Measurements from ENCODE around the gene TFIP11. TPM values are rescaled to one million over a fixed set of nuclear protein-coding genes. Genes with fewer than 3 reads are reported as not detected.
A peak's percentile ranks its signal among the peaks of the same experiment; 100 is the strongest.

The TFIP11 gene
- total and polyA plus RNA-seq, 4 donors = 14.3 to 31.7 (median 24.6) TPM

DNA sequence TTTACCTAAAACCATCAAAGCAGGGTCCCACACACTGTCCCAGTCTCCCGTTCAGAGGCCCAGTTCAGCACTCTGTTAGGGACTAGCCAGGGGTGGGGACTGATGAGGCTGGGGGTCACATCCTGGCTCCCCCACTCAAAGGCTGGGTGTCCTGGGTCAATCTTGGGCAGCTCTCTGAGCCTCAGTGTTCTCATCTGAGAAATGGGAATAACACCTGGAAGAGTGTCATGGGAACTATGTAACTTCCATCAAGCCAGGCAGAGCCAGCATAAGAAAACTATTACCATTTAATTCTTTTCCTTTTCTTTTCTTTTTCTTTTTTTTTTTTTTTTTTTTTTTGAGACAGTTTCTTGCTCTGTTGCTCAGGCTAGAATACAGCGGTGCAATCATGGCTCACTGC lies 39.3 kb upstream of the TFIP11 start:
- no peak overlapping the region for H3K9ac ChIP-seq (ENCODE audit: low read depth in 1 of 2, low read length in 2 of 2)
- H3K36me3 ChIP-seq (ENCODE audit: control insufficient read depth in 4 of 4, insufficient read depth in 3 of 4, low read depth in 1 of 4, low read length in 3 of 4) = peaks cover 0 to 4% (median 0%) of the 10 kb centered on the region in 4 donors
- peaks cover 23 to 83% (median 65%) of the 10 kb centered on the region in 4 donors for H3K4me1 ChIP-seq (ENCODE audit: control insufficient read depth in 4 of 4, insufficient read depth in 4 of 4, low read length in 3 of 4)
- peak overlapping the region; percentile 69 to 80 for H3K27ac ChIP-seq (ENCODE audit: low read depth in 1 of 2, low read length in 2 of 2)
- WGBS = over 99% methylated on average over 2 of the region's 2 CpGs
- DNase-seq (ENCODE audit: low spot score) = no peak
- TF ChIP-seq YY1 (IDR thresholded peaks at IDR 0.05) = no peak
- no peak for TF ChIP-seq HNF4G (IDR thresholded peaks at IDR 0.05)
- no peak for TF ChIP-seq TAF1 (conservative IDR thresholded peaks at IDR 0.05)
- TF ChIP-seq, protein P1, sequence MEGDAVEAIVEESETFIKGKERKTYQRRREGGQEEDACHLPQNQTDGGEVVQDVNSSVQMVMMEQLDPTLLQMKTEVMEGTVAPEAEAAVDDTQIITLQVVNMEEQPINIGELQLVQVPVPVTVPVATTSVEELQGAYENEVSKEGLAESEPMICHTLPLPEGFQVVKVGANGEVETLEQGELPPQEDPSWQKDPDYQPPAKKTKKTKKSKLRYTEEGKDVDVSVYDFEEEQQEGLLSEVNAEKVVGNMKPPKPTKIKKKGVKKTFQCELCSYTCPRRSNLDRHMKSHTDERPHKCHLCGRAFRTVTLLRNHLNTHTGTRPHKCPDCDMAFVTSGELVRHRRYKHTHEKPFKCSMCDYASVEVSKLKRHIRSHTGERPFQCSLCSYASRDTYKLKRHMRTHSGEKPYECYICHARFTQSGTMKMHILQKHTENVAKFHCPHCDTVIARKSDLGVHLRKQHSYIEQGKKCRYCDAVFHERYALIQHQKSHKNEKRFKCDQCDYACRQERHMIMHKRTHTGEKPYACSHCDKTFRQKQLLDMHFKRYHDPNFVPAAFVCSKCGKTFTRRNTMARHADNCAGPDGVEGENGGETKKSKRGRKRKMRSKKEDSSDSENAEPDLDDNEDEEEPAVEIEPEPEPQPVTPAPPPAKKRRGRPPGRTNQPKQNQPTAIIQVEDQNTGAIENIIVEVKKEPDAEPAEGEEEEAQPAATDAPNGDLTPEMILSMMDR (IDR thresholded peaks at IDR 0.05; ENCODE audit: low read depth, low read length, missing input control) = no peak
- no peak for TF ChIP-seq MAX (IDR thresholded peaks at IDR 0.05)
- TF ChIP-seq FOXA1 (IDR thresholded peaks at IDR 0.05) = no peak
- no peaks in the 10 kb centered on the region for H3K9me3 ChIP-seq (ENCODE audit: control insufficient read depth in 4 of 4, low read length in 3 of 4)
- H3K4me3 ChIP-seq (ENCODE audit: low read depth in 1 of 3, low read length in 3 of 3) = no peak overlapping the region
- no peaks in the 10 kb centered on the region for H3K27me3 ChIP-seq (ENCODE audit: control insufficient read depth in 4 of 4, insufficient read depth in 4 of 4, low read length in 3 of 4)

DNA sequence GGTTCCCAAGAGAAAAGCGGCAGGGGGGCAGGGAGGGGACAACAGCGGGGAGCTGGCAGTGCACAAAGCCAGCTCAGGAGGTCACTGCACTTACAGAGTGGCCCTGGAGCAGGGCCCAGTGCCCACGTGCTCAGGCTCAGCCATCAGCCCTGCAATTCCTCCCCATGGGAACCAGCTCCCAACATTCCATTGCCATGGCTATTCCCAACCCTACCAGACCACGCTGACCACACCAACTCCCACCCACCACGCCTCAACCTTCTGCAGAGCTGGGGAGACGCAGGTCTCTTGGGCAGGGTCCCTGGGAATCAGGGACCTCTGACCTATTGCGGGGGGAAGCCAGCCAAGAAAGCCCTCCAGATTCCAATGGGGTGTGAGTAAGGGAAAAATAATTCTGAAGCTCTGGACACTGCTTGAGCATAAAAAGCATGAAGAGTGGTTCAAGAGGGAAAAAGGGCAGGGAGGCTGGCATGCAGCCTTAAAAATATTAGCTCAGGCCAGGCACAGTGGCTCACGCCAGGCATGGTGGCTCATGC lies 38.3 kb upstream of the TFIP11 start:
- H3K36me3 ChIP-seq (ENCODE audit: control insufficient read depth in 4 of 4, insufficient read depth in 3 of 4, low read depth in 1 of 4, low read length in 3 of 4) = peaks cover 0 to 4% (median 0%) of the 10 kb centered on the region in 4 donors
- 30% methylated on average over 8 of the region's 8 CpGs for WGBS
- peak overlapping the region; percentile 69 to 80 for H3K27ac ChIP-seq (ENCODE audit: low read depth in 1 of 2, low read length in 2 of 2)
- H3K4me1 ChIP-seq (ENCODE audit: control insufficient read depth in 4 of 4, insufficient read depth in 4 of 4, low read length in 3 of 4) = peaks cover 19 to 77% (median 59%) of the 10 kb centered on the region in 4 donors
- H3K9me3 ChIP-seq (ENCODE audit: control insufficient read depth in 4 of 4, low read length in 3 of 4) = no peaks in the 10 kb centered on the region
- DNase-seq (ENCODE audit: low spot score) = no peak
- no peak overlapping the region for H3K4me3 ChIP-seq (ENCODE audit: low read depth in 1 of 3, low read length in 3 of 3)
- no peaks in the 10 kb centered on the region for H3K27me3 ChIP-seq (ENCODE audit: control insufficient read depth in 4 of 4, insufficient read depth in 4 of 4, low read length in 3 of 4)
- TF ChIP-seq FOXA2 (IDR thresholded peaks at IDR 0.05) = peak; percentile 49
- TF ChIP-seq MAX (IDR thresholded peaks at IDR 0.05) = peak; percentile 76
- peak in 1 of 2 donors; percentile 10 for TF ChIP-seq RAD21 (IDR thresholded peaks at IDR 0.05)
- TF ChIP-seq ZBTB33 (IDR thresholded peaks at IDR 0.05) = no peak
- no peak for TF ChIP-seq JUND (IDR thresholded peaks at IDR 0.05)
- TF ChIP-seq, protein P1 (IDR thresholded peaks at IDR 0.05; ENCODE audit: low read depth, low read length, missing input control) = no peak
- TF ChIP-seq HNF4A (conservative IDR thresholded peaks at IDR 0.05) = peak in 1 of 2 donors; percentile 54
- peak; percentile 29 for TF ChIP-seq SP1 (IDR thresholded peaks at IDR 0.05)
- peak; percentile 30 for TF ChIP-seq REST (IDR thresholded peaks at IDR 0.05)
- TF ChIP-seq, protein P2, sequence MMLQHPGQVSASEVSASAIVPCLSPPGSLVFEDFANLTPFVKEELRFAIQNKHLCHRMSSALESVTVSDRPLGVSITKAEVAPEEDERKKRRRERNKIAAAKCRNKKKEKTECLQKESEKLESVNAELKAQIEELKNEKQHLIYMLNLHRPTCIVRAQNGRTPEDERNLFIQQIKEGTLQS (IDR thresholded peaks at IDR 0.05) = no peak
- TF ChIP-seq GABPA (IDR thresholded peaks at IDR 0.05 in 1 of 2, conservative IDR thresholded peaks at IDR 0.05 in 1 of 2) = no peak
- TF ChIP-seq NR2F2 (IDR thresholded peaks at IDR 0.05) = no peak
- TF ChIP-seq FOXA1 (IDR thresholded peaks at IDR 0.05) = no peak
- peak; percentile 78 to 88 for TF ChIP-seq RXRA (IDR thresholded peaks at IDR 0.05)
- peak; percentile 73 for TF ChIP-seq YY1 (IDR thresholded peaks at IDR 0.05)
- no peak for TF ChIP-seq EGR1 (IDR thresholded peaks at IDR 0.05; ENCODE audit: low read depth in 2 of 2)
- no peak for TF ChIP-seq TAF1 (conservative IDR thresholded peaks at IDR 0.05)
- H3K9ac ChIP-seq (ENCODE audit: low read depth in 1 of 2, low read length in 2 of 2) = no peak overlapping the region

Measured in liver (tissue), 9 donors.